GM19099 (cell line): ENCODE data around the gene SUN1.

Experiments
- POLR2A ChIP-seq: IDR thresholded peaks from 3 replicates; pipeline ENCODE4 v1.6.1; 2011; ENCODE audit warnings: low read depth; ENCODE audit not compliant: insufficient read length; ENCODE audit errors: extremely low read depth

Gene SUN1, protein sequence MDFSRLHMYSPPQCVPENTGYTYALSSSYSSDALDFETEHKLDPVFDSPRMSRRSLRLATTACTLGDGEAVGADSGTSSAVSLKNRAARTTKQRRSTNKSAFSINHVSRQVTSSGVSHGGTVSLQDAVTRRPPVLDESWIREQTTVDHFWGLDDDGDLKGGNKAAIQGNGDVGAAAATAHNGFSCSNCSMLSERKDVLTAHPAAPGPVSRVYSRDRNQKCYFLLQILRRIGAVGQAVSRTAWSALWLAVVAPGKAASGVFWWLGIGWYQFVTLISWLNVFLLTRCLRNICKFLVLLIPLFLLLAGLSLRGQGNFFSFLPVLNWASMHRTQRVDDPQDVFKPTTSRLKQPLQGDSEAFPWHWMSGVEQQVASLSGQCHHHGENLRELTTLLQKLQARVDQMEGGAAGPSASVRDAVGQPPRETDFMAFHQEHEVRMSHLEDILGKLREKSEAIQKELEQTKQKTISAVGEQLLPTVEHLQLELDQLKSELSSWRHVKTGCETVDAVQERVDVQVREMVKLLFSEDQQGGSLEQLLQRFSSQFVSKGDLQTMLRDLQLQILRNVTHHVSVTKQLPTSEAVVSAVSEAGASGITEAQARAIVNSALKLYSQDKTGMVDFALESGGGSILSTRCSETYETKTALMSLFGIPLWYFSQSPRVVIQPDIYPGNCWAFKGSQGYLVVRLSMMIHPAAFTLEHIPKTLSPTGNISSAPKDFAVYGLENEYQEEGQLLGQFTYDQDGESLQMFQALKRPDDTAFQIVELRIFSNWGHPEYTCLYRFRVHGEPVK

DNA sequence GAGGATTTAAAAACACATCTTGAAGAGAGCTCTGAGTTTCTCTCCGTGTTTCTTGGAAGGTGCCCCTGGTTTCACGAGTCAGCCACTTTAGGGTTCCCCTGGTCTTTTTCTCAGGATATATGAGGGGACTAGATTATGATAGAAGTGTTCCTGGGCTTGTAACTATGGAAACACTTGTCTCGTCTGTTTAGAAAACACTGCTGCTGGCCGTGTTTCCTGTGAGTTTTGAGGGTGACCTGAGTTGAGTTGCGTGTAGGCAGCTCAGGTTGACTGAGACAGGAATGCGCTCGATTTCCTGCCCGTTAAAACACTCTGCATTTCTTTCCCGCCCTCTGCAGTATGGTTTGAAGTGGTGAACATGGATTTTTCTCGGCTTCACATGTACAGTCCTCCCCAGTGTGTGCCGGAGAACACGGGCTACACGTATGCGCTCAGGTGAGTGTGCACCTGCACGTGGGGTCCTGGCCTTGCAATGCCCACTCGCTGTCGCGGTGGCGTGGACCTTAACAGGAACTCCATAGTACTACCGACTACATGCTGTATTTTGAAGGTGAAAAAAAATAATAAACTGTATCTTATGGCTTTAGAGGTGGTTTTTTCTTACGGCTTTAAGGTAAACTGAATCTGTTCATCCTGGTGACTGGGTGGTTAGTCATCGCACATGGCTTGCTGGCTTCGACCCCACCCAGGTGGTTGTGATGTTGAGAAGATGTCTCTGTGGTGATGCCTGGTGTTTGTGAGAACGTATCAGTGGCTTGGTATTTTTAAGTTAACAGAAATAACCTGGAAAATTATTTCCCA is at the start of gene SUN1:
SUN1 (plus strand) TSS at position 310 of the 801 bp plus-strand sequence; CDS start at position 359, 49 bp downstream.
- TF ChIP-seq POLR2A: no peak

DNA sequence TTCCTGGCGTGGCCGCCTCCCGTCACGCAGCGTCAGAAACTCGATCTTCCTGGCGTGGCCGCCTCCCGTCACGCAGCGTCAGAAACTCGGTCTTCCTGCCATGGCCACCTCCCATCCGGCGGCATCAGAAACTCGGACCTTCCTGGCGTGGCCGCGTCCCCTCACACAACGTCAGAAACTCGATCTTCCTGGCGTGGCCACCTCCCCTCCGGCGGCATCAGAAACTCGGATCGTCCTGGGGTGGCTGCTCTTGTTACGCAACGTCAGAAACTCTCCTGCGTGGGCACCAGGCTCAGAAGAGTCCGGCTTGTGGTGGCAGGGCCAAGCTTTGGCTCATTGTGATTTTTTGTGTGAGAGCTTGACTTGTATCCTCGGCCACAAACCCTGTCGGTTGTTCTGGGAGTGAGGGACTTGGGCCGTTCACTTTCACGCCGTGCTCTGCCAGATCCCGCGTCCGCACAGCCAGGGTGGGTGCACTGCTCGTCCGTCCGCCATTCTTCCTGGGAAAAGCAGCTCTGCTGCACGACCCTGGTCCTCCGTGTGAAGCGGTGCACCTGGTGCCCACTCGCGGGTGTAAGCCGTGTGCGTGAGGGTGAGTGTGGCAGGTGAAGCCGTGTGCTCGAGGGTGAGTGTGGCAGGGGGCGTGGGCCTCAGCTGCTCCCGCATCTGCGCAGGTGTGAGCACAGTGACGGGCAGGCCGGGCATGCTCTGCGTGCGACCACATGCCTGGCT is 49.4 kb upstream of the SUN1 start:
- no peak for TF ChIP-seq POLR2A

DNA sequence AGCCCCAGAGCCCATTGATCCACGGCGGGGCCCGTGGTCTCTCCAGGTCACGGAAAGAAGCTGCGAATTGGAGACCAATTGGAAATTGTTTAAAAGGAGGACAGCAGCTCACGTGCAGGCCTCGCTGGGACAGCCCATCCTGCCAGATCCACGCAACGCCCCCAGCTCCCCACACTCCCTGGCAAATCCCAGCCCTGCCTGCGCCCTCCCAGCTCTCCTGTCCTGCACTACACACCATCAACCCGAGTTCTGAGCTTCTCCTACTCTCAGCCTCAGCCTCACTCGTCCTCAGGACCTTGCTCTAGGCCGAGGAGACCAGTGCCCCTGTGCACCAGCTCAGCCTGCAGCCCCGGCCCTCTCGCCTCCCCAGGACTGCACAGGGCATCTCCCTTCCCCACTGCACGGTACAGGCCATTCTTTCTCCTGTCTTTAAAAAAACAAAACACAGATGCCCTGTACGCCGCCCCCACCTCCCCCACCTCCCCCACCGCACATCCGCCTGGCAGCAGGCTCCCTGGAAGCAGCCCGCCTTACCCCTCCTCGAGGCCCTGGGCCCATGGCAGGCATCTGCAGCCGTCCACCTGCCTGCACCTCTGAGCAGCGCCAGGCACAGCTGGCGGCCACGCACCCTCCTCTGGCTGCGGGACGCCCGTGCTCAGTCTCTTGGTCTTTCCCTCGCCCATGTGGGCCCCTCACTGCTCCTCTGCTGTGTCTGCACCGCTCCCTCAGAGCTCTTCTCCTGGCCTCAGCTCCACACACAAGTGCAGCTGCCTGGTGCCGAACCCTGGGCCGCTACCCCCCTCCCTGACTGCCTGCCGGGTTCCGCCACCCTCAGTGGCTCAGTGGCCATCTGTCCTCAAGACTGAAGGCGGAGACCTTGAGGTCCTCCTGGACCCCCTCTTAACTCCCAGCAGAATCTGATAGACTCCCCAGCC is 48.5 kb upstream of the SUN1 start:
- no peak for TF ChIP-seq POLR2A

DNA sequence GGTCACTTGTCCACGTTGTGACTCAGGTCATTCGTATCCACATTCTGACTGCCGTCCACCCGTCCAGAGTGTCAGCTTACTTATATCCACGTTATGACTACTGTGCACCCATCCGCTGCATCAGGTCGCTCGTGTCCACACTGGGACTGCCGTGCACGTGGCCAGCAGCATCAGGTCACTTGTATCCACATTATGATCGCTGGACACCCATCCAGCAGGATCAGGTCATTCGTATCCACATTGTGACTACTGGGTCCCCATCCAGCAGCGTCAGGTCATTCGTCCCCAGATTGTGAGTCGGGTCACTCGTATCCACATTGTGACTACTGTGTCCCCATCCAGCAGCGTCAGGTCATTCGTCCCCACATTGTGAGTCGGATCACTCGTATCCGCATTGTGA is 47.3 kb upstream of the SUN1 start:
- no peak for TF ChIP-seq POLR2A

DNA sequence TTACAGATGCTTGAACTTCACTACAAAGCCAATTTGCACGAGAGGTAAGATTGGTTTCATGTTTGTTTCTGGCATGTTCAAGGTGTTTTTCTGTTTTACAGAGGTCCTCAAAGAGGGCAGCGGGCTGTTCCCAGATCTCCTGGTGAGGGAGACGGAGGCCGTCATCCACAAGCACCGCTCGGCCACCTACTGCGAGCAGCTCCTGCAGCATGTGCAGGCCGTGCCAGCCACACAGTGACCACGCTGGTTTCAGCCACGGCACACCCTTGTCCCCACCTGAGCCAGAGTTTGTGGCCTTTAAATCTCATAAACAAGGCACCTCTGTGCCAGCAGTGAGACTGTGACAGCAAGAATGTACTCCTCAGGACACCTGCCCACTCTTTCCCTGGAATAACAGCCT is 46.9 kb upstream of the SUN1 start:
- TF ChIP-seq POLR2A: no peak

DNA sequence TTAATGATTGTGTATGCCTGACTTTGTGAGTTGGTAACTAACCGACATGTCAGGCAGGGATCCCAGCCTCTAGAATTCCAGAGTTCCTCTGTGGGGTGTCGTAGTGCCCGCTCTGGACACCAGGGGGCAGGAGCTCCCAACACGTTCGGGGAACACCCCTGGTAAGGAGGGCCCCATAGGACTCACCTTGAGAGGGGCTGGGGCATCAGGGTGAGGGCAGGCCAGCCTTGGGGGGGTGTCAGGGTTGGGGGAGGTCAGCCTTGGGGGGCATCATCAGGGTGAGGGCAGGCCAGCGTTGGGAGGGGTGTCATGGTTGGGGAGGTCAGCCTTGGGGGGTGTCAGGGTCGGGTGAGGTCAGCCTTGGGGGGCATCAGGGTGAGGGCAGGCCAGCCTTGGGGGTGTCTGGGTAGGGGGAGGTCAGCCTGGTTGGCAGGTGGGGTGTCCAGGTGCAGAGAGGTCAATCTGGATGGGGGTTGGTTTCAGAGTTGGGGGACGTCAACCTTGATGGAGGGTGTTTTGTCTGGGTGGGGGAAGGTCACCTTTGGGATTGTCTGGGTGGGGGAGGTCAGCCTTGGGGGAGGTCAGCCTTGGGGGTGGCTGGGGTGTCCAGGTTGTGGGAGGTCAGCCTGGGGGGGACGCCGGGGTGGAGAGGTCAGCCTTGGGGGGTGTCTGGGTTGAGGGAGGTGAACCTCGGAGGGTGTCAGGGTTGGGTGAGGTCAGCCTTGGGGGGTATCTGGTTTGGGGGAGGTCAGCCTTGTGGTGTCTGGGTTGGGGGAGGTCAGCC is 45.6 kb upstream of the SUN1 start:
- TF ChIP-seq POLR2A: no peak

DNA sequence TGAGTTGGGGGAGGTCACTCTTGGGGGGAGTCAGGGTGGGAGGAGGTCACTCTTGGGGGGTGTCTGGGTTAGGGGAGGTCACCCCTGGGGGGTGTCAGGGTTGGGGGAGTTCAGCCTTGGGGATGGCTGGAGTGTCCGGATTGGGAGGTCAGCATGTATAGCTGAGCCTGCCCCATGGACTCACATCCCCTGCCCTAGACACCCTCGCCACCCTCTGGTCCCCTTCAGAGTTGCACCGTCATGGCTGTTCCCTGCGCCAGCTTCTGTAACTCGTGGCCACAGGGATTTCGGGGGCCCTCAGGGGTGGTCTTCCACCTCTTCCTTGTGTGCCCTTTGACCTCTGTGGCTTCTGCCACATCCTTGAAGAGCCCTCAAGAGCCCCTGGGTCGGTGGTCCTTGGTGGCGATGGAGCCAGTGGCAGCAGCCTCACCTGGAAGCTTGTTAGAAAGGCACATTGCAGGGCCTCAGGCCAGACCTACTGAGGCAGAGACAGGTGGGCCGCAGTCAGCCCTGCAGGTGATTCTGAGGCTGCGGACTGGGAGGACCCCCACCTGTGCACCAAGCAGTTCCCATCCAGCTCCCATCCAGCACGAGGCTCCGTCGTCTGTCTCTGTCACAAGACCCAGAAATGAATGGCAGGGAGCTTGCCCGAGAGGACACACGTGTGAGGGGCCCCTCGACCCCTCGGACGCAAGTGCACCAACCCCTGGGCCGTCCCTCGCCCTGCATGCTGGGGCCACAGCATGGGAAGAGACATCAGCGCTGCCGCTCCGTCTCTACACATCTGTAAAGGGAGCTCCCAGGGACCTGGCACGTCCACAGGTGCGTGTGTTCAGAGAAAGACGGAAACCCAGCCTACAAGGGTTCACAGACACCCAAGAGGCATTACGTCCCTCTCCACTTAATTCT is 44.7 kb upstream of the SUN1 start:
- TF ChIP-seq POLR2A: no peak

DNA sequence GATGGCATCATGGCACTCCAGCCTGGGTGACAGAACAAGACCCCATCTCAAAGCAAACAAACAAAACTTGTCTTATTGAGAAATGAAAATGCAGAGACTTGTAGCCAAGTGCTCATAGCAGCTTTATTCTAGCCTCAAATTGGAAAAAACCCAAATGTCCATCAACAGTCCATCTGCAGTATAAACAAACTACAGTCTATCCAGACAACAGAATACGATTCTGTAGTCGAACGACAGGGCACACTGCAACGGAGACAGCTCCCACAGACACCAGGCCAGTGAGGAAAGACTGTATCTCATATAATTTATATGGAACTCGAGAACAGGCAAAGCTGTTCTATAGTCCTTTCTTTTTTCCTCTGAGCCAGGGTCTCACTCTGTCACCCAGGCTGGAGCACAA is 40.8 kb upstream of the SUN1 start:
- no peak for TF ChIP-seq POLR2A

DNA sequence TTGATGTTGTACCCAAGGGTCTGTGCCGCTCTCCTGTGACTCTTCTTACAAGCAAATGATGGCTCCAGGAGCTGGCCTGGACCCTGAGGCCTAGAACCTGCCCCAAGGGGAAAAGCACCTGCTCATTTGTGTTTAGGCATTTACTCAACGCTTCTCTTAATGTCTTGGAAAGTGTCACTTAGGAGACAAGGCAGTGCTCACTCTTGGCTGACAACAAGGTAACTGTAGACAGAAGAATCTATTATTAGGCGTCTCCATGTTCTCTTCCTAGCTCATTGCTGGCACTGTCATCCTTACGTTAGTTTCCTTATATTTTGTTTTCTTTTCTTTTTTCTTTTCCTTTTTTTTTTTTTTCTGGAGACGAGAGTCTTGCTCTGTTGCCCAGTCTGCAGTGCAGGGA is 38.1 kb upstream of the SUN1 start:
- TF ChIP-seq POLR2A: no peak

DNA sequence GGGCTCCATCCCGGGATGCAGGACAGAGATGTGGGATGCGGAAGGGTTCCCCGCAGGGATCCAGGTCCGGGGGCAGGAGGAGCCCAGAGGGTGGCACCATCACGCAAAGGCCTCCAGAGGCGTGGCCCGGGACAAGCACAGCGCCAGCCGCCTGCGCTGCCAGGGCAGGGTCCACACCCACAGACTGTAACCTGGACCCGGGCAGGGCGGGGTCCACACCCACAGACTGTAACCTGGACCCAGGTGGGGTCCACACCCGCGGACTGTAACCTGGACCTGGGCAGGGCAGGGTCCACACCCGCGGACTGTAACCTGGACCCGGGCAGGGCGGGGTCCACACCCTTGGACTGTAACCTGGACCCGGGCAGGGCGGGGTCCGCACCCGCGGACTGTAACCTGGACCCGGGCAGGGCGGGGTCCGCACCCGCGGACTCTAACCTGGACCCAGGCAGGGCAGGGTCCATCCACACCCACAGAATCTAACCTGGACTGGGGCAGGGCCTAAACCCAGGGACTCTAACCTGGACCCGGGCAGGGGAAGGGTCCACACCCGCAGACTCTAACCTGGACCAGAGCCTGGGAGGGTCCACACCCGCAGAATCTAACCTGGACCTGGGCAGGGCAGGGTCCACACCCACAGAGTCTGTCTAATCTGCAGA is 37.5 kb upstream of the SUN1 start:
- TF ChIP-seq POLR2A: no peak

DNA sequence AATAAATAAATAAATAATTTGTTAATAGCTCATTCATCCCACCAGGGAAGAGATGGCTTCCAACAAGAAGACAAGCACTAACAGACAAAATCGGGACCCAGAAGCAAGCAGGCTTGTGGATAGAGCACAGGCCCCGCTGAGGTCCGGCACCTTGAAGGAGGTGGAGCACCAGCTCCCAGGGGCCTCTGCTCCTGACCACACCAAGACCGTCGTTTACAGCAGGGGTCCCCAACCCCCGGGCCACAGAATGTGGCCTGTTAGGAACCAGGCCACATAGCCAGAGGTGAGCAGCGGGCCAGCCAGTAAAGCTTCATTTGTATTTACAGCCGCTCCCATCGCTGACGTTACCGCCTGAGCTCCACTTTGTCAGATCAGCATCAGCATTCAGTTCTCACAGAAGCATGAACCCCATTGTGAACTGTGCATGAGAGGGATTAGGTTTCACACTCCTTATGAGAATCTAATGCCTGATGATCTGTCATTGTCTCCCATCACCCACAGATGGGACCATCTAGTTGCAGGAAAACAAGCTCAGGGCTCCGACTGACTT is 33.3 kb upstream of the SUN1 start:
- TF ChIP-seq POLR2A: no peak
